ENCODE measurements around the gene PLA2G6. TPM values are rescaled to one million over a fixed set of nuclear protein-coding genes. Genes with fewer than 3 reads are reported as not detected.

The PLA2G6 gene
- total and polyA plus RNA-seq, 2 of the 13 experiments (the other 11 are each of a cell fraction or from before 2014, with no cell fraction given): 4.8 to 11.5 TPM

DNA sequence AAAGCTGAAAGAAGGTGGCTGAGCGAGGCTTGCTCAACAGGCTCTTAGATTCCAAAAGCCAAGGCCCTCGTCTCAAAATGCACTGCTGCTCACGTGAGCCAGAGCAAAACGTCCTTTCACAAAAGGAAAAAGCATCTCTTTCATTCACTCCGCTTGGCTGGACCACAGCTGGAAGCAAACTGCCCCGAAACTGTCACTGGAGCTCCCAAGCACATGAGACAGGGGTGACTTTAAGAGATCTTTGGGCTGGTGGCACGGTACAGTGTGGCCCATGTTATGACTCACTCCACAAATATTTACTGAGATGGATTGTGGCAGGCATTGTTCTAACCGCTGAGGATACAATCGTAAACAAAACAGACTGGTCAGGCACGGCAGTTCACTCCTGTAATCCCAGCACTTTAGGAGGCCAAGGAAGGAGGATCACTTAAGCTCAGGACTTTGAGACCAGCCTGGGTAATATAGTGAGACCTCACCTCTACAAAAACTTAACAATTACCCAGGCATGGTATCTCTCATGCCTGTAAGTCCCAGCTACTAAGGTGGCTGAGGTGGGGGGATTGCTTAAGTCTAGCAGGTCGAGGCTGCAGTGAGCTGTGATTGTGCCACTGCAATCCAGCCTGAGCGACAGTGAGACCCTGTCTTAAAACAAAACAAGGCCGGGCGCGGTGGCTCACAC lies 3.6 kb downstream of the PLA2G6 start (continued):
- TF ChIP-seq STAT6 (CRISPR knock-in tag; IDR thresholded peaks at IDR 0.05; ENCODE audit: borderline replicate concordance) (no peak; the same call in 1 of the 2 replicates), GATA4 (IDR thresholded peaks at IDR 0.05; ENCODE audit: borderline replicate concordance, low read depth) (no peak), EHMT2 (IDR thresholded peaks at IDR 0.05; ENCODE audit: borderline replicate concordance, low read depth, low read length) (no peak), SMAD1 (CRISPR knock-in tag; IDR thresholded peaks at IDR 0.05; ENCODE audit: borderline replicate concordance, low read depth) (no peak), ZSCAN20 (CRISPR knock-in tag; IDR thresholded peaks at IDR 0.05; ENCODE audit: borderline replicate concordance) (no peak), ZNF552 (CRISPR knock-in tag; IDR thresholded peaks at IDR 0.05; ENCODE audit: borderline replicate concordance) (no peak), YY1 (IDR thresholded peaks at IDR 0.05; ENCODE audit: insufficient read depth, insufficient replicate concordance, low read depth, low read length) (no peak), NCOA5 (CRISPR knock-in tag; IDR thresholded peaks at IDR 0.05) (no peak), HOXA5 (CRISPR knock-in tag; IDR thresholded peaks at IDR 0.05) (0 out of 2 replicates have a peak, but pooled peaks have one; percentile 10), ZNF460 (CRISPR knock-in tag; IDR thresholded peaks at IDR 0.05; ENCODE audit: borderline replicate concordance) (peak; percentile 13; the same call in 1 of the 2 replicates), HOXA7 (CRISPR knock-in tag; IDR thresholded peaks at IDR 0.05) (no peak), IRF2 (CRISPR knock-in tag; IDR thresholded peaks at IDR 0.05) (peak; percentile 80), RNF2 (conservative IDR thresholded peaks at IDR 0.05; ENCODE audit: low read depth) (no peak), IRX3 (CRISPR knock-in tag; IDR thresholded peaks at IDR 0.05; ENCODE audit: borderline replicate concordance, low read depth) (no peak), PPARG (CRISPR knock-in tag; conservative IDR thresholded peaks at IDR 0.05) (no peak), ZNF382 (CRISPR knock-in tag; IDR thresholded peaks at IDR 0.05; ENCODE audit: borderline replicate concordance) (no peak), HNF4A (CRISPR knock-in tag; IDR thresholded peaks at IDR 0.05) (peak; percentile 78), ZNF737 (CRISPR knock-in tag; IDR thresholded peaks at IDR 0.05; ENCODE audit: borderline replicate concordance) (no peak), MLLT10 (CRISPR knock-in tag; IDR thresholded peaks at IDR 0.05) (no peak), PCBP2 (optimal IDR thresholded peaks at IDR 0.05; ENCODE audit: low read depth, low read length, poor library complexity, severe bottlenecking) (no peak), GABPA (IDR thresholded peaks at IDR 0.05; ENCODE audit: low read depth, low read length) (no peak), GABPA (CRISPR knock-in tag; IDR thresholded peaks at IDR 0.05; ENCODE audit: low read depth) (peak; percentile 26; the same call in 1 of the 2 replicates)
- TF ChIP-seq, protein P1, sequence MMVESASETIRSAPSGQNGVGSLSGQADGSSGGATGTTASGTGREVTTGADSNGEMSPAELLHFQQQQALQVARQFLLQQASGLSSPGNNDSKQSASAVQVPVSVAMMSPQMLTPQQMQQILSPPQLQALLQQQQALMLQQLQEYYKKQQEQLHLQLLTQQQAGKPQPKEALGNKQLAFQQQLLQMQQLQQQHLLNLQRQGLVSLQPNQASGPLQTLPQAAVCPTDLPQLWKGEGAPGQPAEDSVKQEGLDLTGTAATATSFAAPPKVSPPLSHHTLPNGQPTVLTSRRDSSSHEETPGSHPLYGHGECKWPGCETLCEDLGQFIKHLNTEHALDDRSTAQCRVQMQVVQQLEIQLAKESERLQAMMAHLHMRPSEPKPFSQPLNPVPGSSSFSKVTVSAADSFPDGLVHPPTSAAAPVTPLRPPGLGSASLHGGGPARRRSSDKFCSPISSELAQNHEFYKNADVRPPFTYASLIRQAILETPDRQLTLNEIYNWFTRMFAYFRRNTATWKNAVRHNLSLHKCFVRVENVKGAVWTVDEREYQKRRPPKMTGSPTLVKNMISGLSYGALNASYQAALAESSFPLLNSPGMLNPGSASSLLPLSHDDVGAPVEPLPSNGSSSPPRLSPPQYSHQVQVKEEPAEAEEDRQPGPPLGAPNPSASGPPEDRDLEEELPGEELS (CRISPR knock-in tag; IDR thresholded peaks at IDR 0.05): peak; percentile 99
- TF ChIP-seq, protein P2, sequence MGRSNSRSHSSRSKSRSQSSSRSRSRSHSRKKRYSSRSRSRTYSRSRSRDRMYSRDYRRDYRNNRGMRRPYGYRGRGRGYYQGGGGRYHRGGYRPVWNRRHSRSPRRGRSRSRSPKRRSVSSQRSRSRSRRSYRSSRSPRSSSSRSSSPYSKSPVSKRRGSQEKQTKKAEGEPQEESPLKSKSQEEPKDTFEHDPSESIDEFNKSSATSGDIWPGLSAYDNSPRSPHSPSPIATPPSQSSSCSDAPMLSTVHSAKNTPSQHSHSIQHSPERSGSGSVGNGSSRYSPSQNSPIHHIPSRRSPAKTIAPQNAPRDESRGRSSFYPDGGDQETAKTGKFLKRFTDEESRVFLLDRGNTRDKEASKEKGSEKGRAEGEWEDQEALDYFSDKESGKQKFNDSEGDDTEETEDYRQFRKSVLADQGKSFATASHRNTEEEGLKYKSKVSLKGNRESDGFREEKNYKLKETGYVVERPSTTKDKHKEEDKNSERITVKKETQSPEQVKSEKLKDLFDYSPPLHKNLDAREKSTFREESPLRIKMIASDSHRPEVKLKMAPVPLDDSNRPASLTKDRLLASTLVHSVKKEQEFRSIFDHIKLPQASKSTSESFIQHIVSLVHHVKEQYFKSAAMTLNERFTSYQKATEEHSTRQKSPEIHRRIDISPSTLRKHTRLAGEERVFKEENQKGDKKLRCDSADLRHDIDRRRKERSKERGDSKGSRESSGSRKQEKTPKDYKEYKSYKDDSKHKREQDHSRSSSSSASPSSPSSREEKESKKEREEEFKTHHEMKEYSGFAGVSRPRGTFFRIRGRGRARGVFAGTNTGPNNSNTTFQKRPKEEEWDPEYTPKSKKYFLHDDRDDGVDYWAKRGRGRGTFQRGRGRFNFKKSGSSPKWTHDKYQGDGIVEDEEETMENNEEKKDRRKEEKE (IDR thresholded peaks at IDR 0.05): no peak
